ENCODE measurements around the gene ALDOC.

GRCh38 chr17:28549236-28550132, 27.2 kb downstream of the ALDOC start:
- TF ChIP-seq CTCF (conservative IDR thresholded peaks at IDR 0.05; ENCODE audit: low read depth in 2 of 2) (no peak), REST (IDR thresholded peaks at IDR 0.05; ENCODE audit: unreplicated experiment) (no peak), EZH2 (IDR thresholded peaks at IDR 0.05; ENCODE audit: low read depth, unreplicated experiment) (no peak)
